Gastrocnemius medialis (tissue), 4 donors: ENCODE results near the gene SELENOS. TPM values are rescaled to one million over a fixed set of nuclear protein-coding genes. Genes with fewer than 3 reads are reported as not detected.

Experiments used
- ATAC-seq, 2 donors: fragments of 150-250 bp; one replicate each; pipeline ENCODE4 v1.9.1; 2016
- DNase-seq, 2 donors: peaks; one replicate each; pipeline ENCODE4 v3.0.0-alpha.2; 2019
- H3K27ac ChIP-seq, 4 donors: fragments of 200-600 bp; sonication (generic); 1 replicate in 1 of 4; 2 replicates in 3 of 4; pipeline ENCODE4 v1.5.1; 2016 to 2018; ENCODE audit warnings: mild to moderate bottlenecking in 2 of 4, moderate library complexity in 1 of 4
- H3K27me3 ChIP-seq, 3 donors: fragments of 200-600 bp; sonication (generic) in 2 of 3; 1 replicate in 1 of 3; 2 replicates in 2 of 3; pipeline versions ENCODE4 v1.5.1 to v1.6.0; 2016 to 2019; ENCODE audit warnings: mild to moderate bottlenecking in 1 of 3, moderate library complexity in 1 of 3
- H3K36me3 ChIP-seq, 2 donors: fragments of 200-600 bp; sonication (generic) in 1 of 2; one replicate each; pipeline ENCODE4 v1.5.1; 2017 to 2018
- H3K4me1 ChIP-seq, 2 donors: fragments of 200-600 bp; sonication (generic) in 1 of 2; one replicate each; pipeline ENCODE4 v1.5.1; 2016 to 2017; ENCODE audit warnings: mild to moderate bottlenecking in 2 of 2
- H3K4me3 ChIP-seq, 4 donors: fragments of 200-600 bp; sonication (generic) in 3 of 4; 1 replicate in 1 of 4; 2 replicates in 3 of 4; pipeline ENCODE4 v1.5.1; 2016 to 2019; ENCODE audit warnings: mild to moderate bottlenecking in 2 of 4
- H3K9me3 ChIP-seq, 3 donors: fragments of 200-600 bp; sonication (generic) in 2 of 3; 1 replicate in 1 of 3; 2 replicates in 2 of 3; pipeline ENCODE4 v1.5.1; 2016 to 2019
- POLR2A ChIP-seq, 2 donors: fragments of 450-650 bp; IDR thresholded peaks; one replicate each; pipeline ENCODE4 v1.6.1; 2017; ENCODE audit warnings: antibody characterized with exemption in 2 of 2, mild to moderate bottlenecking in 2 of 2, moderate library complexity in 2 of 2
- in situ Hi-C, 4 donors: fragments of 200-750 bp; cut with MboI; loops; one replicate each; pipeline versions ENCODE4 v1.15.0 to v1.8.0; 2017; ENCODE audit warnings: low sequenced_read_pairs in 4 of 4
- intact Hi-C: fragments of 100-400 bp; cut with DNase I; formaldehyde crosslinking; loops from one replicate; pipeline ENCODE4 v1.15.1; 2023; ENCODE audit warnings: low total_unique reads
- total RNA-seq, 4 donors: library from RNA; depleted of rRNA; stranded (reverse); fragments of >200 nt; gene quantifications; one replicate each; pipeline versions ENCODE4 v1.1.0 to v1.2.3, GENCODE V29; 2016
- TF ChIP-seq, protein P1 (sequence below), 5 experiments: fragments of 450-650 bp in 3 of 5; fragments of 200-600 bp in 2 of 5; sonication (generic) in 2 of 5; IDR thresholded peaks in 4 of 5; conservative IDR thresholded peaks in 1 of 5; 1 replicate in 4 of 5; 2 replicates in 1 of 5; pipeline ENCODE4 v1.5.1; 2016 to 2019; ENCODE audit warnings: antibody characterized with exemption in 5 of 5, mild to moderate bottlenecking in 3 of 5, moderate library complexity in 3 of 5

Gene SELENOS
- total RNA-seq, 4 donors from 2014 or later = 74.9 to 106 (median 89.1) TPM

DNA sequence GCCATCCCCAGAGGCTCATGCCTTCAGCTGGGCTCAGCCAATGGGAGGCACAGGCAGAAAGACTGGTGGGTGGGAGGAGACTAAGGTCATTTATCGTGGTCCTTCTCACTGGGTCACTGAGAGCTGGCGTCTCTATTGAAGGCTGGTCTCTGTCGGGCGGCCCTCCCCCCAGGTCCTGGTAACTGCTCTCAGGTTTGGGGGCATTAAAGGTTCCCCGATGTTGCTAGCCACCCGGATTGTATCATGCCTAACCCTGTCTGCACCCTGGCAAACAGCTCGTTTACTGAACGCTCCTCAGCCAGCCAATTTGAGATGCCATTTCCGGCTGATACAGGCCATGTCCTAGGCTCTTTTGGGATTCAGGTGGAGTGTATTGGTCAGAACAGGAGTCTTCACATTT lies 10.5 kb downstream of the SELENOS start:
- Histone ChIP-seq H3K27ac (peak overlapping the region; percentile 37 to 57 (median 52)), H3K36me3 (peaks cover 0 to 24% of the 10 kb centered on the region in 2 donors), H3K9me3 (no peaks in the 10 kb centered on the region), H3K27me3 (no peaks in the 10 kb centered on the region), H3K4me3 (peak overlapping the region in 1 of 4 donors; percentile 17), H3K4me1 (peaks cover 0 to 17% of the 10 kb centered on the region in 2 donors)
- peak in 1 of 2 donors; percentile 42 for ATAC-seq
- in situ Hi-C loops = loop anchor here (10.0 to 25.0 kb wide), 4 partner anchors 354 to 654 kb away; partner anchors contain the start of genes ASB7 (in 2 of the 4), LINS1 (in 2 of the 4) and LRRK1 (in 2 of the 4)
- DNase-seq = no peak
- intact Hi-C loops = no loop called here
- TF ChIP-seq POLR2A (IDR thresholded peaks at IDR 0.05) = no peak
- TF ChIP-seq, protein P1, sequence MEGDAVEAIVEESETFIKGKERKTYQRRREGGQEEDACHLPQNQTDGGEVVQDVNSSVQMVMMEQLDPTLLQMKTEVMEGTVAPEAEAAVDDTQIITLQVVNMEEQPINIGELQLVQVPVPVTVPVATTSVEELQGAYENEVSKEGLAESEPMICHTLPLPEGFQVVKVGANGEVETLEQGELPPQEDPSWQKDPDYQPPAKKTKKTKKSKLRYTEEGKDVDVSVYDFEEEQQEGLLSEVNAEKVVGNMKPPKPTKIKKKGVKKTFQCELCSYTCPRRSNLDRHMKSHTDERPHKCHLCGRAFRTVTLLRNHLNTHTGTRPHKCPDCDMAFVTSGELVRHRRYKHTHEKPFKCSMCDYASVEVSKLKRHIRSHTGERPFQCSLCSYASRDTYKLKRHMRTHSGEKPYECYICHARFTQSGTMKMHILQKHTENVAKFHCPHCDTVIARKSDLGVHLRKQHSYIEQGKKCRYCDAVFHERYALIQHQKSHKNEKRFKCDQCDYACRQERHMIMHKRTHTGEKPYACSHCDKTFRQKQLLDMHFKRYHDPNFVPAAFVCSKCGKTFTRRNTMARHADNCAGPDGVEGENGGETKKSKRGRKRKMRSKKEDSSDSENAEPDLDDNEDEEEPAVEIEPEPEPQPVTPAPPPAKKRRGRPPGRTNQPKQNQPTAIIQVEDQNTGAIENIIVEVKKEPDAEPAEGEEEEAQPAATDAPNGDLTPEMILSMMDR (IDR thresholded peaks at IDR 0.05 in 4 of 5, conservative IDR thresholded peaks at IDR 0.05 in 1 of 5) = no peak

GRCh38 chr15:101266034-101266433 lies 11.3 kb downstream of the SELENOS start:
- no peaks in the 10 kb centered on the region for H3K27me3 ChIP-seq
- intact Hi-C loops (no loop called here), in situ Hi-C loops (loop anchor here (10.0 to 25.0 kb wide), 4 partner anchors 354 to 654 kb away; partner anchors contain the start of genes ASB7 (in 2 of the 4), LINS1 (in 2 of the 4) and LRRK1 (in 2 of the 4))
- ATAC-seq (no peak), DNase-seq (peak in 1 of 2 donors; percentile 28)
- no peaks in the 10 kb centered on the region for H3K9me3 ChIP-seq
- no peak for TF ChIP-seq POLR2A (IDR thresholded peaks at IDR 0.05)
- TF ChIP-seq, protein P1 (IDR thresholded peaks at IDR 0.05 in 4 of 5, conservative IDR thresholded peaks at IDR 0.05 in 1 of 5) = no peak
- peak overlapping the region in 3 of 4 donors; percentile 50 to 57 (median 53) for H3K27ac ChIP-seq
- peaks cover 0 to 17% of the 10 kb centered on the region in 2 donors for H3K4me1 ChIP-seq
- H3K36me3 ChIP-seq = peaks cover 0 to 16% of the 10 kb centered on the region in 2 donors
- H3K4me3 ChIP-seq = no peak overlapping the region

- in situ Hi-C loops = loop anchor here (5.0 to 25.0 kb wide), 5 partner anchors 248 to 653 kb away; partner anchors contain the start of genes ASB7 (in 2 of the 4), LINS1 (in 2 of the 4) and LRRK1 (in 2 of the 4)
- Histone ChIP-seq H3K4me1 (peaks cover 0 to 17% of the 10 kb centered on the region in 2 donors), H3K9me3 (no peaks in the 10 kb centered on the region), H3K27ac (peak overlapping the region in 1 of 4 donors; percentile 36), H3K27me3 (no peaks in the 10 kb centered on the region), H3K4me3 (no peak overlapping the region), H3K36me3 (peaks cover 0 to 9% of the 10 kb centered on the region in 2 donors)
- no peak for DNase-seq
- ATAC-seq = peak; percentile 17 to 29
- TF ChIP-seq, protein P1 (IDR thresholded peaks at IDR 0.05 in 4 of 5, conservative IDR thresholded peaks at IDR 0.05 in 1 of 5) = no peak
- no peak for TF ChIP-seq POLR2A (IDR thresholded peaks at IDR 0.05)
- intact Hi-C loops = no loop called here
Measured at GRCh38 chr15:101264911-101265641, 12.2 kb downstream of the SELENOS start.

- Histone ChIP-seq H3K27me3 (no peaks in the 10 kb centered on the region), H3K36me3 (no peaks in the 10 kb centered on the region), H3K4me1 (peaks cover 0 to 17% of the 10 kb centered on the region in 2 donors), H3K9me3 (no peaks in the 10 kb centered on the region), H3K4me3 (no peak overlapping the region), H3K27ac (no peak overlapping the region)
- no peak for TF ChIP-seq POLR2A (IDR thresholded peaks at IDR 0.05)
- TF ChIP-seq, protein P1 (IDR thresholded peaks at IDR 0.05 in 4 of 5, conservative IDR thresholded peaks at IDR 0.05 in 1 of 5) = no peak
- in situ Hi-C loops (loop anchor here (5.0 to 25.0 kb wide), 5 partner anchors 247 to 652 kb away; partner anchors contain the start of genes ASB7 (in 2 of the 4), LINS1 (in 2 of the 4) and LRRK1 (in 2 of the 4)), intact Hi-C loops (no loop called here)
- ATAC-seq (no peak), DNase-seq (no peak)
Measured at GRCh38 chr15:101264011-101264410, 13.3 kb downstream of the SELENOS start.
